Measurements from ENCODE around the gene SOS2. TPM values are rescaled to one million over a fixed set of nuclear protein-coding genes. Genes with fewer than 3 reads are reported as not detected.

Gene SOS2
- total RNA-seq, 1 donor from 2014 or later: 38.8 TPM

DNA sequence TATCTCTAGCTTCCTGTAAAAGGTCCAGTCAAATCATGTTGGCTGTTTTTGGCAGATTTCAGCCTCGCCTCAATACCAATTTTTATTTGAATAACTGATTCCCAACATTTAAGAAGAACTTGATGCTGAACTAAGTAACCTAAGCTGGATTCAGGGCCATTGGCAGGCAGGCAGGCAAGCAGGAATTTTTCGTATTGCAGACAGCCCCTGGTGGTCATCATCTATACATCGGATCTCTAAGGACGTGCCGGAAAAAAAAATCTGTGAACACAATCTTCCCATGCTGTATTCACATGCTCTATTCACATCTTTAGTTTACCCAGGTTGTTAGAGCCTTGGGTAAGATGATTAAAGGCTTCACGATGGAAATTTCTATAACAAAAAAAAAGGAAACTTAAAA is 122.0 kb downstream of the SOS2 start:
- H3K27ac ChIP-seq: no peak overlapping the region
- no peaks in the 10 kb centered on the region for H3K9me3 ChIP-seq
- no peak for ATAC-seq

DNA sequence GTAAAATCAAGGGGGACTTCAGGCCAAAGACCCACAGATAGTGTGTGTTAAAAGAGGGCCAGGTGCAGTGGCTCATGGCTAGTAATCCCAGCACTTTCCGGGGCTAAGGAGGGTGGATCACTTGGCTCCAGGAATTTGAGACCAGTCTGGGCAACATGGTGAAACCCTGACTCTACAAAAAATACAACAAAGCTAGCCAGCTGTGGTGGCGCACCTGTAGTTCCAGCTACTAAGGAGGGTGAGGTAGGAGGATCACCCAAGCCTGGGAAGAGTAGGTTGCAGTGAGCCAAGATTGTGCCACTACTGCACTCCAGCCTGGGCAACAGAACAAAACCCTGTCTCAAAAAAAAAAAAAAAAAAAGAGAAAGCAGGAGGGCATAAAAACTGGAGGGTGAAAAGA is 123.5 kb downstream of the SOS2 start:
- H3K36me3 ChIP-seq: peaks cover 46% of the 10 kb centered on the region
- no peaks in the 10 kb centered on the region for H3K9me3 ChIP-seq
- no peaks in the 10 kb centered on the region for H3K4me1 ChIP-seq
- ATAC-seq (peak; percentile 26 to 51), DNase-seq (no peak)
- intact Hi-C loops (cut with DNase I): no loop called here
- H3K27ac ChIP-seq: peak overlapping the region; percentile 13
- no peak overlapping the region for H3K4me3 ChIP-seq
- TF ChIP-seq, protein P1, sequence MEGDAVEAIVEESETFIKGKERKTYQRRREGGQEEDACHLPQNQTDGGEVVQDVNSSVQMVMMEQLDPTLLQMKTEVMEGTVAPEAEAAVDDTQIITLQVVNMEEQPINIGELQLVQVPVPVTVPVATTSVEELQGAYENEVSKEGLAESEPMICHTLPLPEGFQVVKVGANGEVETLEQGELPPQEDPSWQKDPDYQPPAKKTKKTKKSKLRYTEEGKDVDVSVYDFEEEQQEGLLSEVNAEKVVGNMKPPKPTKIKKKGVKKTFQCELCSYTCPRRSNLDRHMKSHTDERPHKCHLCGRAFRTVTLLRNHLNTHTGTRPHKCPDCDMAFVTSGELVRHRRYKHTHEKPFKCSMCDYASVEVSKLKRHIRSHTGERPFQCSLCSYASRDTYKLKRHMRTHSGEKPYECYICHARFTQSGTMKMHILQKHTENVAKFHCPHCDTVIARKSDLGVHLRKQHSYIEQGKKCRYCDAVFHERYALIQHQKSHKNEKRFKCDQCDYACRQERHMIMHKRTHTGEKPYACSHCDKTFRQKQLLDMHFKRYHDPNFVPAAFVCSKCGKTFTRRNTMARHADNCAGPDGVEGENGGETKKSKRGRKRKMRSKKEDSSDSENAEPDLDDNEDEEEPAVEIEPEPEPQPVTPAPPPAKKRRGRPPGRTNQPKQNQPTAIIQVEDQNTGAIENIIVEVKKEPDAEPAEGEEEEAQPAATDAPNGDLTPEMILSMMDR (IDR thresholded peaks at IDR 0.05): no peak
- H3K27me3 ChIP-seq (ENCODE audit: low read depth): no peaks in the 10 kb centered on the region

More for the DNA sequence above, 122.0 kb downstream of the SOS2 start:
- Histone ChIP-seq H3K4me3 (no peak overlapping the region), H3K36me3 (peaks cover 61% of the 10 kb centered on the region), H3K27me3 (ENCODE audit: low read depth) (no peaks in the 10 kb centered on the region), H3K4me1 (no peaks in the 10 kb centered on the region)
- TF ChIP-seq, protein P1 (IDR thresholded peaks at IDR 0.05): no peak
- intact Hi-C loops (cut with DNase I): no loop called here
- DNase-seq: no peak

DNA sequence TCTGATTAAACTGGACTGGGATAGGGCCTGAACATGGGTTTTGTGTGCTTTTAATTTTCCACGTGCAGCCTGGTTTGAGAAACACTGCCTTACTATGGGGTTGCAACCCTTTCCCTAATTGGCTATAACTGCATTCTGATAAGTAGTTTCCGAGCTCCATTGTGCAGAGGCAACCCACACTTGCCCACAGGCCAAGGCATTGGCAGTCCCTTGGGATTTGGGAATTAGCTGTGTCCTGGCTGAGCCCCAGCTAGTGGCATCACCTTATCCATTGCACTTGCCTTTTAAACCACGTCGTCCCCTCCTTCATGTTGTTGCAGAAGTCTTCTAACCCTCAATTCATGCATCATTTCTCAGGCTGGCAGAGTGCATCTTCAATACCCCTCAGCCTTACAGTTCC is 125.2 kb downstream of the SOS2 start:
- H3K9me3 ChIP-seq: no peaks in the 10 kb centered on the region
- intact Hi-C loops (cut with DNase I): no loop called here
- H3K4me1 ChIP-seq: no peaks in the 10 kb centered on the region
- no peak overlapping the region for H3K27ac ChIP-seq
- H3K36me3 ChIP-seq: peaks cover 30% of the 10 kb centered on the region
- no peak overlapping the region for H3K4me3 ChIP-seq
- H3K27me3 ChIP-seq (ENCODE audit: low read depth): no peaks in the 10 kb centered on the region
- TF ChIP-seq, protein P1 (IDR thresholded peaks at IDR 0.05): no peak
- ATAC-seq (no peak), DNase-seq (no peak)

DNA sequence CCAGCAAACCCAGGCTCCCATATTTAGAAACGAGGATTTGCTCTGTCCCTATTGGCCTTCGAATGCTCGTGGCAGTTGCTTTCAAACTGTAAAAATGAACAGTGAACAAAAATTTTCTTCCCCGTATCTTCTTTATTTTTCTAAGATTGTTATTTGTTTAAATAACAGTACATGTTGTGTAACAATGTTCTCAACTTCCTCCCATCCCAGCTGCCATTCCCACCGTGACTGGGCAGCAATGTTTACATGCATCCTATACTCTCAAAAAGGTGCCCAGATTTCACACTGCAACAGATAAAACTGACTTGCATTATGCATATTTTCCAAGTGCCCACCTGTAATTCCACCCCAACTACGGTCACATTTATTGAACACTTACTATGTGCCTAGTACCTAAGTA is 127.8 kb downstream of the SOS2 start:
- no peak for ATAC-seq
- DNase-seq: no peak
- TF ChIP-seq, protein P1 (IDR thresholded peaks at IDR 0.05): no peak
- peaks cover 4% of the 10 kb centered on the region for H3K36me3 ChIP-seq
- H3K27ac ChIP-seq: no peak overlapping the region
- H3K27me3 ChIP-seq (ENCODE audit: low read depth): no peaks in the 10 kb centered on the region
- no peaks in the 10 kb centered on the region for H3K4me1 ChIP-seq
- no peak overlapping the region for H3K4me3 ChIP-seq
- no peaks in the 10 kb centered on the region for H3K9me3 ChIP-seq
- intact Hi-C loops (cut with DNase I): loop anchor here (5.0 kb wide), 1 partner anchor 241 kb away; no protein-coding TSS in a partner anchor

DNA sequence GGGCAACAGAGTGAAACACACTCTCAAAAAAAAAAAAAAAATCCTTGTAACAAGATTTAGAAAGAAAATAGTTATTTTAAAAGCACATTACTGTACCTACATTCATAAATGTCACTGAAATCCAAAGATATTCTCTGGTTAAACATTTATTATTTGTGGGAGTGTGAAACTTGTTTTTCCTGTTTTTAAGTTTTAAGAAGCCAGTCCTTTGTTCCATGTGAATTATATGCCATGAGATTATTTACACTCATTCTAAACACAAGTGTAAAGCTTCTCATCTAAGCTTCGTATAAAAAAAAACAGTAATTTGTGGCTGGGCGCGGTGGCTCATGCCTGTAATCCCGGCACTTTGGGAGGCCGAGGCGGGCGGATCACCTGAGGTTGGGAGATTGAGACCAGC is 130.0 kb downstream of the SOS2 start:
- TF ChIP-seq, protein P1 (IDR thresholded peaks at IDR 0.05): no peak
- ATAC-seq (no peak), DNase-seq (no peak)
- Histone ChIP-seq H3K27me3 (ENCODE audit: low read depth) (no peaks in the 10 kb centered on the region), H3K4me3 (no peak overlapping the region), H3K9me3 (no peaks in the 10 kb centered on the region), H3K36me3 (no peaks in the 10 kb centered on the region), H3K4me1 (no peaks in the 10 kb centered on the region), H3K27ac (no peak overlapping the region)
- intact Hi-C loops (cut with DNase I): loop anchor here (5.0 kb wide), 1 partner anchor 239 kb away; no protein-coding TSS in a partner anchor

DNA sequence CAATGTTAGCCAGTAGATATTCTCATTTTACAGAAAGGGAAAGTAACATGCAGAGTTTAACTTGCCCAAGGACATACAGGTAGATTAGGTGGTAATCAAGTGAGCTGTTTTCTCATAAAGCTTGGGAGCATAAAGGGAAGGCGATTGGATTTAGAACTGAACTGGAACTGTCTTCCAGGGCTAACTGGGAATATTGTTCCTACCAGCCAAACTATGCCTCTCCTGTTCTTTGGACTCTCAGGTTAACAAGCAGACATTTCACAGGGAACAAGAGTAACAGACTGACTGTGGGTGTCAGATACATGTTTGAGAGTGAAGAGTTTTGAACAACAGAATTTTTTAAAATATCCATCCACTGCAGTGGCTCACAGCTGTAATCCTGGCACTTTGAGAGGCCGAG is 130.6 kb downstream of the SOS2 start:
- intact Hi-C loops (cut with DNase I): loop anchor here (5.0 kb wide), 1 partner anchor 239 kb away; no protein-coding TSS in a partner anchor
- H3K4me3 ChIP-seq: no peak overlapping the region
- no peak for ATAC-seq

More for the DNA sequence above, 130.6 kb downstream of the SOS2 start:
- Histone ChIP-seq H3K27ac (no peak overlapping the region), H3K27me3 (ENCODE audit: low read depth) (no peaks in the 10 kb centered on the region), H3K4me1 (no peaks in the 10 kb centered on the region), H3K36me3 (no peaks in the 10 kb centered on the region), H3K9me3 (no peaks in the 10 kb centered on the region)
- TF ChIP-seq, protein P1 (IDR thresholded peaks at IDR 0.05): no peak
- no peak for DNase-seq
